NOMO-1 (cell line): Measurements from ENCODE around the gene HMGCL.

Experiments
- DNase-seq, 2 experiments: peaks; one replicate each; lab custom pipeline; 2025; ENCODE audit not compliant: unreplicated experiment in 2 of 2; lab: John Stamatoyannopoulos, UW

Gene HMGCL

DNA sequence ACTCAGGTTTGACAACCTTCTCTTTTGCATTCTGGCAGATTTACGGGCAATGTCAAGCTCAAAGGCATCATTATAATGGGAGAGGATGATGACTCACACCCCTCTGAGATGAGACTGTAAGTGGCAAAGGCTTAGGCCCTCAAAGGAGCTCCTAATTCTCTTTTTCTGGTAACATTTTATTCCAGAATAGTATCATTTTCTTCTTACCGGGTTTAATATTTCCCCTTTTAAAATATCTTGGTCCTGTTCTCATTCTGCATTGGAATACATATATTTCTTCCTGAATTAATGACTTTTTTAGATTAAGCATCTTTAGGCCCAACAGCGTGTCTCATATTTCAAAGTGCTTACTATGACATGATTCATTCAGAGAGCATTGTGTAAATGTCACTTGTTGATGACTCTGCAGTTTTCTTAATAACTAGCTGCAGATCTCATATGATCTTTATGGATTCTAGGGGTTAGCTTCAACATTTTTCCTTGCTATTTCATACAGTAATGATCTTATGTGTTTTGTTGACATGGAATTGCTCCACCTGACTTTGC lies 45.3 kb downstream of the HMGCL start:
- DNase-seq: no peak

DNA sequence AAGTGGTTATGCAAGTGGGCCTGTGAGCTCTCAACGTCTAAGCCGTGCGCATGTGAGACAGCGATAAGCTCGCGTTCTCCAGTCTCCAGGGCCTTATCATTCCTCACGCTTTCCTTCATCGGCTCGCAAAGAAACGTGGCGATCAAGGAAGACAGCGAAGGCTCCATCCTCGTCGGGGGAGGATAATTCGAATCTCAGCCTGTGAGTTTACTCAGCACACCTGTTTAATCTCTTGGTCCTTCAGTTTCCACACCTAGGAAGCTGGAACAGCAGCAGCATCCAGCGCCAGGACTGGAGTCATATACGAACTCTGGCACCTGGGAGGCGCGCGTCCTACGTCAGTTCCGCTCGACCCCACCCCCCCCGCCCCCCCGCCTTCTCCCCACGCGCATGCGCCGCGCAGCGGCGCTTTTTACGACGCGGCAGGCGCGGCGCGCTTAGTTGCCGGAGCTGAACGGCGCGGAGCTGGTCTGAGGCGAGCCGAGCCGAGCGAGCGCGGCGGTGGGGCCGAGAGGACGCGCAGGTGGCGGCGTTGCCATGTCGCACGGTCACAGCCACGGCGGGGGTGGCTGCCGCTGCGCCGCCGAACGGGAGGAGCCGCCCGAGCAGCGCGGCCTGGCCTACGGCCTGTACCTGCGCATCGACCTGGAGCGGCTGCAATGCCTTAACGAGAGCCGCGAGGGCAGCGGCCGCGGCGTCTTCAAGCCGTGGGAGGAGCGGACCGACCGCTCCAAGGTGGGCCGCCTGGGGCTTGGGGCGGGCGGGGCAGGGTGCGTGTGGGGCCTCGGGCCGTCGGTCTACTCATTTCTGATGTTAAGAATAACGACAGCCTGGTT lies 47.0 kb downstream of the HMGCL start, which contains the start of gene PITHD1:
Gene PITHD1, plus strand, starts transcription at position 440 of the 836 bp plus-strand sequence. Its CDS starts 98 bp downstream, at position 538.
- DNase-seq: peak; percentile 80 to 81

DNA sequence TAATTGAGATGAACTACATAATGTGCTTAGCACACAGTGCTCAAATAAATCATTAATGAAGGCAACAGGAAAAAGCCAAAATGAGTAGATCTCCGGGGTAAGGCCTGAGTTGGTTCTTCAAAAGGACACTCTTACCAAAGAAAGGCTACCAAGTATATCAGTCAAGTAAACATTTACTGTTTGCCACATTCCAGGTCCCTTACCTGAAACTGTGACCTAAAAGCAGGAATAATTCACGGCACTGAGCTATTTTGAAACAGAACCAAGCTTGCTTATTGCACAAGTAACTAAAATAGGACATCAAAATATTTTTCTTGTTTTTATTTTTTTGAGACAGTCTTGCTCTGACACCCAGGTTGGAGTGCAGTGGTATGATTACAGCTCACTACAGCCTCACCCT lies 49.0 kb downstream of the HMGCL start:
- no peak for DNase-seq

DNA sequence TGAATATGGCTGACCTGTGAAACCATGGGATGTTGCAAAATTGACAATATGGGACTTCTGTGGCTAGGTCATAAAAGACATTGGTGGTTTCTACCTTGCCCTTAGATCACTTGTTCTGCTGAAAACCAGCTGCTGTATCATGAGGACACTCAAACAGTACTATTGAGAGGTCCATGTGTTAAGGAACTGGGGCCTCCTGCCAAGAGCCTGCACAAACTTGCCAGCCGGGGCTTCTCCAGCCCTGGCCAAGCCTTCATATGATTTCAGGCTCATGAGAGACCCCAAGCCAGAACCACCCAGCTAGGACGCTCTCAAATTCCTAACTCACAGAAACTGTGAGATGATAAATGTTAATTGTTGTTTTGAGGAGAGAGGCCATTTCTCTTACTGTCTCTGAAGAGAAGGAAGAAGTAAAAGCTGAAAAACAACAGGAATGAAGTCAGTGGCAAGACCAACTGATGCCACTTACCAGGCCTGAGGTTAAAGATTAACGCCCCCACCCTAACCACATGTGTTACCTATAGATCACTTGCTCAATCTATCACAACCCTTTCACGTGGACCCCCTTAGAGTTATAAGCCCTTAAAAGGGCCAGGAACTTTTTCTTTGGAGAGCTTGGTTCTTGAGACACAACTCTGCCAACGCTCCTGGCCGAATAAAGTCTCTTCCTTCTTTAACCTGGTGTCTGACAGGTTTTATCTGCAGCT lies 50.9 kb downstream of the HMGCL start:
- no peak for DNase-seq

- no peak for DNase-seq
These were observed 52.4 kb downstream of the HMGCL start for GRCh38 chr1:23772854-23773242.

DNA sequence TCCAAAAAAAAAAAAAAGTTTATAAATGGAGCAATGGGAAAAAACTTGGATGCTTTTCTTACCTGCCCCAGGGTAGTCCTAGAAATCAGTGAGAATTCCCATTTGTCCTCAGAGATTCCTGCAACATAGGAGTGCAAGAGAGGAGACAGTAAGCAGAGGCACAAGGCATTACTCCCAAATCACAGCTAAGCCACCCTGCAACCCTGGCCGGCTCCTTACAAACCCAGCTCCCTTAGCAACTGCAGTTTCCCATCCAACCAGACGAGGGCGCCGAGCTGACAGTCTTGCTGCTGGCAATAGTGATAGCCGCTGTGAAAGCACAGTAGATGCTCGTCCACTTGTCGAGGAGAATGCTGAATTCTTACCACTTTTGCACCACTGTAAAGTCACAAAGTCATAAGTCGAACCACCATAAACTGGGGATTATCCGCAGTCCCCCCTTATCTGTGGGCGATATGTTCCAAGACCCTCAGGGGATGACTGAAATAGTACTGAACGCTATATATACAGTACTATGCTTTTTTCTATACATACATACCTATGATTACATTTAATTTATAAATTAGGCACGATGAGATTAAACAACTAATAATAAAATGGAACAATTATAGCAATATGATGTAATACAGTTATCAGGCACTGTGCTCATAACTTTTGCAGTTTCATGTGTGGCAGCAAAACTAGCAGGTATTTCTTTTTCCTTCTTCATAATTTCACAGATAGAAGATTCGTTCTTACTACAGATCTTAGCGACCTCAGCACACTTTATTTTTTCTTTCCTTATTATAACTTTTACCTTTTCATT lies 53.0 kb downstream of the HMGCL start:
- peak; percentile 33 to 62 for DNase-seq

DNA sequence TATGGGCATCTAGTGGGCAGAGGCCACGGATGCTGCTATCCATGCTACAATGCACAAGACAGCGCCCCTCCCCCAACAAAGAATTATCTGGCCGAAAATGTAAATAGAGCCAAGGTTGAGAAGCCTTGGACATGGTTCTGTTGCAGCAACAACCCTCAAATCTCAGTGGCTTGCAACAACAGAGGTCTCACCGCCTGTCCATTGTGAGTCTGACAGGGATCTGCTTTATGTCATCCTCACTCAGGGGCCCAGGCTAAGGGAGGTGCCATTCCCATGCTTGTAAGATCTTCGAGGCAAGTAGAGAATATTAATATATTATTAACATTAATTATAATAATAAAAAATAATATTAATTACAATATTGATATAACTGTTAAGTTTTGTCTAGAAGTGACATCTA lies 56.5 kb downstream of the HMGCL start:
- no peak for DNase-seq

GRCh38 chr1:23763041-23763577 lies 62.1 kb downstream of the HMGCL start:
- no peak for DNase-seq

DNA sequence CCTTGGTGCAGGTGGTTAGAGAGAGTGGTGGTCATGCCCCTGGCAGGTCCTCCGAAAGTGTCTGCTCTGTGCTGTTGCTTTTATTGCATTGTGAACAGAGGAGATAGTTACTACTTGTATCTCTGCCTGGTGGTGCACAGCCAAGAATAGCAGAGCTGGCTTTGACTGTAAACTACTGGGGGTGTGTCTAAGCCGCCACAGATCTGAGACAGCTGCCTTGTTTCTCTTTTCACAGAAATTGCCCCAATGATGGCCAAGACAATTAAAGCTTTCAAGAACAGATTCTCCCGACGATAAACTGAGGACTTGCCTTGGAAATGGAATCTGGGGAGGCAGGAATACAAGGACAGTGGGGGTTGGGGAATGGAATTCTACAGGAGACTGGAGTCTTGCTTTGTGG lies 66.0 kb downstream of the HMGCL start:
- DNase-seq: no peak

- DNase-seq: no peak
These were observed 67.4 kb downstream of the HMGCL start for GRCh38 chr1:23757812-23758211.

DNA sequence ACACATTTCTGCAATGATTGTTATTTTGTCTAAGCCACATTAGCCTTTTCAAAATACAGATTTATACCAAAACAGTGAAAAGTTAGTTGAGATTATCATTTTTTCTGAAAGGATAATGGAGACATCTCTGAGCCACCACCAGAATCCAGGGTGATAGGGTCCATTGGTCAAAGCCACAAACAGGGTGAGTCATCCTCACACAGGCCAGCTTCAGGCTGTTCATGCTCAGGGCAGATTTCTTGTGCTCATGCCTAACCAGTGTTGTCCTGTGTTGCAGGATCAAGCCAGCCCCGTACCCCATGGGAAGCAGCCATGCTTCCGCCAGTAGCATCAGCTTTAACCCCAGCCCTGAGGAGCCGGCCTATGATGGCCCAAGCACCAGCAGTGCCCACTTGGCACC lies 68.6 kb downstream of the HMGCL start:
- DNase-seq: no peak

DNA sequence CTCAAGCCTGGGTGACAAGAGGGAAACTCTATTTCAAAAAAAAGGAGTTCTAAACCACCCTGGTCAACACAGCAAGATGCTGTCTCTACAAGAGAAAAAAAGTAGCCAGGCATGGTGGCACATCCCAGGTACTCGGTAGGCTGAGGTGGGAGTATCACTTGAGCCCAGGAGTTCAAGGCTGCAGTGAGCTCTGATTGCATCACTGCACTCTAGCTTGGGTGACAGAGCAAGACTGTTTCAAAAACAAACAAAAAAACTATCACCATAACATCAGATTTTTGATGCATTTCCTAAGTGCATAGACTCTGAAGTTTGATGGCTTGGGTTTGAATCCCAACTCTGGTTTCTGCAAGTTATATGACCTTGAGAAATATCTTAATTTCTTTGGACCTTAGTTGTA lies 72.3 kb downstream of the HMGCL start:
- DNase-seq: no peak
